H9 (cell line): Measurements from ENCODE around the gene KRT31. TPM values are rescaled to one million over a fixed set of nuclear protein-coding genes. Genes with fewer than 3 reads are reported as not detected.
A peak's percentile ranks its signal among the peaks of the same experiment; 100 is the strongest.

Source experiments
- DNase-seq: peaks from one replicate; pipeline ENCODE4 v3.0.0-alpha.2; 2017
- H2AFZ ChIP-seq: one replicate; pipeline ENCODE4 v1.6.1; 2013; ENCODE audit warnings: mild to moderate bottlenecking, low read length, control low read depth, moderate library complexity
- H2AK5ac ChIP-seq: 2 replicates; pipeline ENCODE4 v1.6.1; 2013; ENCODE audit warnings: low read length, control low read depth, mixed read lengths; ENCODE audit not compliant: insufficient read length
- H2BK120ac ChIP-seq: one replicate; pipeline ENCODE4 v1.6.1; 2013; ENCODE audit warnings: low read depth, mild to moderate bottlenecking, low read length, control low read depth, inconsistent platforms; ENCODE audit not compliant: poor library complexity, severe bottlenecking
- H2BK12ac ChIP-seq: 2 replicates; pipeline ENCODE4 v1.6.1; 2013; ENCODE audit warnings: low read length, control low read depth, mixed read lengths, low read depth; ENCODE audit not compliant: insufficient read length
- H2BK15ac ChIP-seq: 2 replicates; pipeline ENCODE4 v1.6.1; 2013; ENCODE audit warnings: low read depth, low read length, control low read depth
- H2BK20ac ChIP-seq: one replicate; pipeline ENCODE4 v1.6.1; 2013; ENCODE audit warnings: low read depth, mild to moderate bottlenecking, low read length, control low read depth, inconsistent platforms; ENCODE audit not compliant: poor library complexity, severe bottlenecking
- H2BK5ac ChIP-seq: 2 replicates; pipeline ENCODE4 v1.6.1; 2013; ENCODE audit warnings: low read length, control low read depth, mixed read lengths; ENCODE audit not compliant: insufficient read length
- H3K14ac ChIP-seq: 2 replicates; pipeline ENCODE4 v1.6.1; 2013; ENCODE audit warnings: low read length, control low read depth; ENCODE audit not compliant: insufficient read depth
- H3K18ac ChIP-seq: 2 replicates; pipeline ENCODE4 v1.6.1; 2013; ENCODE audit warnings: low read depth, mild to moderate bottlenecking, mixed read lengths, low read length, control low read depth; ENCODE audit not compliant: insufficient read length
- H3K23ac ChIP-seq: 2 replicates; pipeline ENCODE4 v1.6.1; 2013; ENCODE audit warnings: low read length, control low read depth, mixed read lengths, low read depth; ENCODE audit not compliant: insufficient read length
- H3K23me2 ChIP-seq: 2 replicates; pipeline ENCODE4 v1.6.1; 2013; ENCODE audit warnings: low read depth, mild to moderate bottlenecking, mixed read lengths, low read length, control low read depth; ENCODE audit not compliant: insufficient read length, poor library complexity, severe bottlenecking
- H3K27ac ChIP-seq: 2 replicates; pipeline ENCODE4 v1.5.1; 2013; ENCODE audit warnings: low read length, control low read depth, mixed read lengths, low read depth; ENCODE audit not compliant: insufficient read length
- H3K27me3 ChIP-seq: 2 replicates; pipeline ENCODE4 v1.6.1; 2013; ENCODE audit warnings: low read length, control low read depth, inconsistent platforms; ENCODE audit not compliant: insufficient read depth
- H3K4ac ChIP-seq: 2 replicates; pipeline ENCODE4 v1.6.1; 2013; ENCODE audit warnings: low read depth, mild to moderate bottlenecking, control low read depth, inconsistent platforms, low read length, moderate library complexity
- H3K4me1 ChIP-seq: 2 replicates; pipeline ENCODE4 v1.6.1; 2013; ENCODE audit warnings: low read length, control low read depth, inconsistent platforms; ENCODE audit not compliant: insufficient read depth
- H3K4me2 ChIP-seq: 2 replicates; pipeline ENCODE4 v1.6.1; 2013; ENCODE audit warnings: low read length, control low read depth, mixed read lengths; ENCODE audit not compliant: insufficient read length, insufficient read depth
- H3K56ac ChIP-seq: 2 replicates; pipeline ENCODE4 v1.6.1; 2013; ENCODE audit warnings: low read depth, mild to moderate bottlenecking, mixed read lengths, low read length, control low read depth; ENCODE audit not compliant: insufficient read length
- H3K79me1 ChIP-seq: 2 replicates; pipeline ENCODE4 v1.6.1; 2013; ENCODE audit warnings: low read depth, mild to moderate bottlenecking, moderate library complexity, low read length, control low read depth, inconsistent platforms; ENCODE audit not compliant: insufficient read depth, poor library complexity, severe bottlenecking
- H3K79me2 ChIP-seq: 2 replicates; pipeline ENCODE4 v1.6.1; 2013; ENCODE audit warnings: low read length, control low read depth, inconsistent platforms; ENCODE audit not compliant: insufficient read depth
- H3K9ac ChIP-seq: 2 replicates; pipeline ENCODE4 v1.6.1; 2013; ENCODE audit warnings: low read length, control low read depth, mixed read lengths; ENCODE audit not compliant: insufficient read length; ENCODE audit errors: extremely low read depth
- H3K9me3 ChIP-seq: one replicate; pipeline ENCODE4 v1.6.1; 2013; ENCODE audit warnings: low read depth, low read length, inconsistent platforms; ENCODE audit not compliant: control insufficient read depth
- H3T11ph ChIP-seq: one replicate; pipeline ENCODE4 v1.6.1; 2013; ENCODE audit warnings: mild to moderate bottlenecking, low read length, control low read depth, inconsistent platforms
- H4K20me1 ChIP-seq: one replicate; pipeline ENCODE4 v1.6.1; 2013; ENCODE audit not compliant: control insufficient read depth, insufficient read length, insufficient read depth
- H4K5ac ChIP-seq: 2 replicates; pipeline ENCODE4 v1.6.1; 2013; ENCODE audit warnings: low read depth, mild to moderate bottlenecking, mixed read lengths, low read length, control low read depth; ENCODE audit not compliant: insufficient read length
- H4K8ac ChIP-seq: replicated peaks from 2 replicates; pipeline ENCODE4 v1.6.1; 2013; ENCODE audit warnings: low read length, control low read depth, mixed read lengths, low read depth; ENCODE audit not compliant: insufficient read length
- H4K91ac ChIP-seq: 2 replicates; pipeline ENCODE4 v1.6.1; 2013; ENCODE audit warnings: low read depth, mild to moderate bottlenecking, moderate library complexity, mixed read lengths, low read length, control low read depth; ENCODE audit not compliant: insufficient read length
- H3K27ac Mint-ChIP-seq, 3 experiments: 2 replicates in 2 of 3; 3 replicates in 1 of 3; pipeline ENCODE4 v1.8.0; 2020 to 2021; ENCODE audit warnings: mixed read lengths in 3 of 3, mild to moderate bottlenecking in 1 of 3, moderate library complexity in 1 of 3
- H3K27me3 Mint-ChIP-seq: 2 replicates; pipeline ENCODE4 v1.8.0; 2021; ENCODE audit warnings: low read depth, mild to moderate bottlenecking, moderate library complexity, mixed read lengths
- H3K36me3 Mint-ChIP-seq, 3 experiments: 2 replicates in 2 of 3; 3 replicates in 1 of 3; pipeline ENCODE4 v1.8.0; 2020 to 2021; ENCODE audit warnings: low read depth in 3 of 3, mixed read lengths in 3 of 3; ENCODE audit not compliant: insufficient read depth in 1 of 3
- H3K4me1 Mint-ChIP-seq, 2 experiments: 2 replicates each; pipeline ENCODE4 v1.8.0; 2020; ENCODE audit warnings: mixed read lengths in 2 of 2
- H3K4me3 Mint-ChIP-seq, 2 experiments: 2 replicates in 1 of 2; 3 replicates in 1 of 2; pipeline ENCODE4 v1.8.0; 2020 to 2021; ENCODE audit warnings: mild to moderate bottlenecking in 2 of 2, mixed read lengths in 2 of 2, moderate library complexity in 1 of 2
- H3K9me3 Mint-ChIP-seq, 2 experiments: 2 replicates in 1 of 2; 3 replicates in 1 of 2; pipeline ENCODE4 v1.8.0; 2020; ENCODE audit warnings: mild to moderate bottlenecking in 2 of 2, mixed read lengths in 2 of 2, moderate library complexity in 1 of 2
- WGBS: extraction: QIAGEN DNeasy Blood & Tissue Kit; methylation state at CpG from one replicate; pipeline ENCODE4 v1.1.7; 2013; ENCODE audit warnings: missing lambda C conversion rate, low lambda C conversion rate, mixed read lengths; ENCODE audit not compliant: insufficient read length; ENCODE audit errors: extremely low coverage; 5-methylcytosine and 5-hydroxymethylcytosine counted together
- total RNA-seq: library from RNA; stranded (reverse); gene quantifications from 2 replicates; pipeline ENCODE4 v1.2.1, GENCODE V29; 2021
- TF ChIP-seq, protein P1 (sequence below): fragments of 200-600 bp; sonication (generic); conservative IDR thresholded peaks from 3 replicates; pipeline ENCODE4 v1.8.0; 2021; ENCODE audit warnings: antibody characterized with exemption, mild to moderate bottlenecking

KRT31 gene
- total RNA-seq, 1 experiment from 2014 or later, result not detected

DNA sequence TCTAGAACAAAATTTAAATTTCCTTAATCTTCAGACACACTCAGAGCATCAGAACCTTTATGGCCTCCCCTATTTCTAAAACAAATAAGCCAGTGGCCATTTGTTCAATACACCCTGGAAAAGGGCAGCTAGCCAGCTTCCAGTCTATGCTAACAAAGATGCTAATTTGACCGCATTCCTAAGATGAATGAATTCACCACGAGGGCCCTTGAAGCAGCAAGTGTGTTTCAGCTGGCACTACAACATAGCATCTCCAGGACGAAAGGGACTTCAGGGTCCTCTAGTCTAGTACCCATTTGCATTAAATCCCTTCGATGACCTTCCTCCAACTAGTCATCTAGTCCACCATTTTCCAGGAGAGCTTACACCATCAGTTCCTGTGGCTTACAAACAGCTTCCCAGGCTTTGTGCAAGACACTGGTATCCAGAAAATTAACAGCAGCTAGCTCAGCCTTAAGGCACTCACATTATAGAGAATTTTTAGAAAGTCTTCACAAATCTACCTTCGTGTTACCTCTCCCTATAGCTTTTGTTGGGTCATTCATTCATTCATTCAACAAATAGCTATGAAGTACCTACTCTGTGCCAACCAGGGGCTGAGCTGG is 16.0 kb upstream of the KRT31 start:
- no CpG with 5 or more reads among the region's 5 CpGs for WGBS
- DNase-seq, result peak; percentile 61
- H3K27me3 Mint-ChIP-seq, result no peaks in the 10 kb centered on the region; the same call in 1 of the 2 replicates

More for the DNA sequence above, 16.0 kb upstream of the KRT31 start:
- Histone ChIP-seq H2BK12ac (no peak overlapping the region), H3K56ac (no peak overlapping the region), H4K20me1 (no peaks in the 10 kb centered on the region), H2AFZ (no peak overlapping the region), H4K91ac (no peak overlapping the region), H3K79me1 (no peaks in the 10 kb centered on the region), H3K9me3 (no peaks in the 10 kb centered on the region), H3K14ac (no peak overlapping the region), H2BK15ac (no peak overlapping the region), H3K9ac (no peak overlapping the region), H4K8ac (no peak overlapping the region), H3K4me1 (peaks cover 4% of the 10 kb centered on the region), H3K4ac (no peak overlapping the region), H4K5ac (no peak overlapping the region), H3K4me2 (peak overlapping the region; percentile 15), H2BK5ac (no peak overlapping the region), H2BK120ac (no peak overlapping the region), H3K79me2 (no peaks in the 10 kb centered on the region), H3K27ac (no peak overlapping the region), H3K23me2 (no peaks in the 10 kb centered on the region), H3K18ac (no peak overlapping the region), H3K23ac (no peak overlapping the region), H2BK20ac (no peak overlapping the region), H3K27me3 (no peaks in the 10 kb centered on the region), H2AK5ac (no peak overlapping the region), H3T11ph (no peak overlapping the region)
- Mint-ChIP-seq H3K27ac (peak overlapping the region in 1 of 3 experiments; percentile 56; a peak in 2 of 7 replicates), H3K4me3 (no peak overlapping the region), H3K9me3 (no peaks in the 10 kb centered on the region), H3K4me1 (peaks cover 36 to 38% of the 10 kb centered on the region in 2 experiments), H3K36me3 (no peaks in the 10 kb centered on the region)
- TF ChIP-seq, protein P1, sequence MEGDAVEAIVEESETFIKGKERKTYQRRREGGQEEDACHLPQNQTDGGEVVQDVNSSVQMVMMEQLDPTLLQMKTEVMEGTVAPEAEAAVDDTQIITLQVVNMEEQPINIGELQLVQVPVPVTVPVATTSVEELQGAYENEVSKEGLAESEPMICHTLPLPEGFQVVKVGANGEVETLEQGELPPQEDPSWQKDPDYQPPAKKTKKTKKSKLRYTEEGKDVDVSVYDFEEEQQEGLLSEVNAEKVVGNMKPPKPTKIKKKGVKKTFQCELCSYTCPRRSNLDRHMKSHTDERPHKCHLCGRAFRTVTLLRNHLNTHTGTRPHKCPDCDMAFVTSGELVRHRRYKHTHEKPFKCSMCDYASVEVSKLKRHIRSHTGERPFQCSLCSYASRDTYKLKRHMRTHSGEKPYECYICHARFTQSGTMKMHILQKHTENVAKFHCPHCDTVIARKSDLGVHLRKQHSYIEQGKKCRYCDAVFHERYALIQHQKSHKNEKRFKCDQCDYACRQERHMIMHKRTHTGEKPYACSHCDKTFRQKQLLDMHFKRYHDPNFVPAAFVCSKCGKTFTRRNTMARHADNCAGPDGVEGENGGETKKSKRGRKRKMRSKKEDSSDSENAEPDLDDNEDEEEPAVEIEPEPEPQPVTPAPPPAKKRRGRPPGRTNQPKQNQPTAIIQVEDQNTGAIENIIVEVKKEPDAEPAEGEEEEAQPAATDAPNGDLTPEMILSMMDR, result no peak
